Measurements from ENCODE around the gene VPS45.

Gene VPS45

DNA sequence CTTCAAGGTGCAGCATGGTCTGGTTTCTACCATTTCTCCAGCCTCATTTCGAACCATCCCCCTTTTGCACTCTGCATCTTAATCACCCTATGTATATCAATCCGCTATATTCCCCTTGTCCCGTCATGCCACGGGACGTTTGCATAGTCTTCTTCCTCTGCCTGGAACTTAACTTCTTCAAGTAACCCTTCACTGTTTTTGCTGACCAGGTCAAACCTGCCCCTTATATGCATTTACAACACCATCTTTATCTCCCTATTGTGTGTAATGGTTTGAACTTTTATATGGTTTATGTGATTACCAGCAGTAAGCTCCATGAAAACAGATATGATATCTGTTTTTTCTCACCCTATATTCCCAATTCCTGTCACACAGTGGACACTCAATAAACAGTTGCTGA, 2.3 kb downstream of the VPS45 start:
- in situ Hi-C loops (cut with MboI; ENCODE audit: low sequenced_read_pairs) = loop anchor here (10.0 kb wide), 1 partner anchor 115 kb away; no protein-coding TSS in a partner anchor

- in situ Hi-C loops (cut with MboI; ENCODE audit: low sequenced_read_pairs) = loop anchor here (10.0 kb wide), 1 partner anchor 112 kb away; no protein-coding TSS in a partner anchor
These were observed 5.4 kb downstream of the VPS45 start for GRCh38 chr1:150072959-150073358.

- in situ Hi-C loops (cut with MboI; ENCODE audit: low sequenced_read_pairs) = loop anchor here (10.0 kb wide), 1 partner anchor 111 kb away; no protein-coding TSS in a partner anchor
These were observed 5.9 kb downstream of the VPS45 start for GRCh38 chr1:150073516-150073915.

DNA sequence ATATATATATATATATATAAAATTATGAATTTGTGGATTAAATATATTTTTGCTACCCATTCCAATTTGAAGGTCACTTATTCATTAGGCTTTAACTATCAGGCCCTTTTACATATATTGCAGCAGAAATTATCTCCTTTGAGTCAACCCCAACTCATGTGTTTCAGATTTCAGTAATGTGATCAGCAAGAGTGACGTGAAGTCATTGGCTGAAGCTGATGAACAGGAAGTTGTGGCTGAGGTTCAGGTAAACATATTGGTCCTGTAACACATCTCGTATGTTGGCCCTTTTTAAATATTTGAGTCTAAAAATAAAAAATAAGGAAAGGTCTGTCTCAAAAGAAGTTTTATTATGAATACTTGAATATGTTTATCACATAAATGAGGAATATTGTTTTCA, 8.5 kb downstream of the VPS45 start:
- in situ Hi-C loops (cut with MboI; ENCODE audit: low sequenced_read_pairs) = loop anchor here (10.0 kb wide), 1 partner anchor 109 kb away; no protein-coding TSS in a partner anchor

DNA sequence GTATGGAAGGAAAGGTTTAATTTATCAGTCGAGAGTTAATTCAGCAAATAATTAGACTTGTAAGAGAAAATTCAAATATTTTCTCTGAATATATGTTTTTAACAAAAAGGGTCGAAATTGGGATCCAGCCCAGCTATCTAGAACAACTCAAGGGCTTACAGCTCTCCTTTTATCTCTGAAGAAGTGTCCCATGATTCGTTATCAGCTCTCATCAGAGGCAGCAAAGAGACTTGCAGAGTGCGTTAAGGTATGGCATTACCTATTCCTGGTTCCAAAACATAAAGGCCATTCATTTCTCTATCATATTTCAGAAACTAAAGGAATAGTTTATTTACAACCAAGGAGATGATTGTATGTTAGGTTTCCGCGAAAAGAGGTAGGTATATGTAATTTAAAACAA, 9.4 kb downstream of the VPS45 start:
- in situ Hi-C loops (cut with MboI; ENCODE audit: low sequenced_read_pairs) = loop anchor here (10.0 kb wide), 1 partner anchor 108 kb away; no protein-coding TSS in a partner anchor

DNA sequence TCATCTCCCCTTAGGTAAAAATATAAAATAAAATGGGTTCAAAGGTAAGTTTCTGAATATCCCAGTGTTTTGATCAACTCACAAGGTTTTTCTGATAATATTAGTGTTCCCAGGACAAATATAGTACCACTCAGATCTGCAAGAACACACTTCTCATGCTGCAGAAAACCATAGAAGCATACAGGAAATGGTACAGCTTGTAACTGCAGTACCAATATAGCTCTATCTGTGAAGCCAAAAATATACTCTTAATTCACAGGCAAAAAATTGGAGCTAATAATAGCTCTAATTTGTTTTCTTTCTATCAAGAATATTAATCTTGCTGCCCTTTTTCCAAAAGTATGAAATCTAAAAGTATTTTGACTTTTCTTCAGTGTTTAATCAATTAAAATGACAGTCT, 13.2 kb downstream of the VPS45 start:
- in situ Hi-C loops (cut with MboI; ENCODE audit: low sequenced_read_pairs) = no loop called here

DNA sequence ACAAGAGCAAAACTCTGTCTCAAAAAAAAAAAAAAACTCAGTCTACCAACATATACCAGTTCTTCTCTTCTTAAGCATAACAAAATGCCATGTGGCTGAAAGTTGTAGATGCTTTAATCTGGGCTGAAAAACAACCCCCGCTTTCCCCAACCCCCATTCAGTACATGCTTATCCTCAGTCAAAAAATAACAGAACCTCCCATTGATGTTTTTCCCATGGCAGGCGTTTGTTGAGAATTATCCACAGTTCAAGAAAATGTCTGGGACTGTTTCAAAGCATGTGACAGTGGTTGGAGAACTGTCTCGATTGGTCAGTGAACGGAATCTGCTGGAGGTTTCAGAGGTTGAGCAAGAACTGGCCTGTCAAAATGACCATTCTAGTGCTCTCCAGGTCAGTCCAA, 14.9 kb downstream of the VPS45 start:
- in situ Hi-C loops (cut with MboI; ENCODE audit: low sequenced_read_pairs) = no loop called here

GRCh38 chr1:150083907-150084306, 16.3 kb downstream of the VPS45 start:
- in situ Hi-C loops (cut with MboI; ENCODE audit: low sequenced_read_pairs) = no loop called here

- in situ Hi-C loops (cut with MboI; ENCODE audit: low sequenced_read_pairs) = no loop called here
These were observed 17.8 kb downstream of the VPS45 start for GRCh38 chr1:150085406-150085805.

- in situ Hi-C loops (cut with MboI; ENCODE audit: low sequenced_read_pairs) = no loop called here
These were observed 19.8 kb downstream of the VPS45 start for GRCh38 chr1:150087415-150087814.

- in situ Hi-C loops (cut with MboI; ENCODE audit: low sequenced_read_pairs) = loop anchor here (5.0 kb wide), 1 partner anchor 52 kb away; no protein-coding TSS in a partner anchor
These were observed 22.4 kb downstream of the VPS45 start for GRCh38 chr1:150089846-150090520.

GRCh38 chr1:150092180-150092791, 24.7 kb downstream of the VPS45 start:
- in situ Hi-C loops (cut with MboI; ENCODE audit: low sequenced_read_pairs) = loop anchor here (5.0 kb wide), 1 partner anchor 50 kb away; no protein-coding TSS in a partner anchor

GRCh38 chr1:150093805-150094204, 26.2 kb downstream of the VPS45 start:
- in situ Hi-C loops (cut with MboI; ENCODE audit: low sequenced_read_pairs) = loop anchor here (5.0 kb wide), 1 partner anchor 48 kb away; no protein-coding TSS in a partner anchor

DNA sequence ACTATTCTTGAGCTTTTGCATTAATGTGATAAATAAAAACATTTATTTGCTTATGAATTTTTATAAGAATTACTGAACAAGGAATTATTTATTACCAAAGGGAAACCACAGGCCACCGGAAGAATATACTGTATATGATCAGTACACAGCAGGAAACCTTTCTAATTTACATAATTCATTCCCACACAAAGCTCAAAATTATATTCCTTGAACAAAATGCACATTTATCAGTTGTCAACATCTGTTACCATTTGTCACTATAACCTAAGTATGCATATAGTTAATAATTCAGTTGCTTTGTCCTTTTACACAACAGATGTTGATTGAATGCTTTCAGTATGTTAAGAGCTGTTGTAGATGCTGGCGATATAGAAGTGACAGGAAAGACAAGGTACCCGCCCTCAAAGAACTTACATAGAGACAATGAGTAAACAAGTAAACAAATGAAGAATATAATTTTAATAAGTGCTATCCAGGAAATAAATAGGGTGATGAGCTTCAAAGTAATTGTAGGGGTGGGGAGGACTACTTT, 27.2 kb downstream of the VPS45 start:
- in situ Hi-C loops (cut with MboI; ENCODE audit: low sequenced_read_pairs) = loop anchor here (5.0 kb wide), 1 partner anchor 48 kb away; no protein-coding TSS in a partner anchor

- in situ Hi-C loops (cut with MboI; ENCODE audit: low sequenced_read_pairs) = no loop called here
These were observed 35.4 kb downstream of the VPS45 start for GRCh38 chr1:150102986-150103385.

DNA sequence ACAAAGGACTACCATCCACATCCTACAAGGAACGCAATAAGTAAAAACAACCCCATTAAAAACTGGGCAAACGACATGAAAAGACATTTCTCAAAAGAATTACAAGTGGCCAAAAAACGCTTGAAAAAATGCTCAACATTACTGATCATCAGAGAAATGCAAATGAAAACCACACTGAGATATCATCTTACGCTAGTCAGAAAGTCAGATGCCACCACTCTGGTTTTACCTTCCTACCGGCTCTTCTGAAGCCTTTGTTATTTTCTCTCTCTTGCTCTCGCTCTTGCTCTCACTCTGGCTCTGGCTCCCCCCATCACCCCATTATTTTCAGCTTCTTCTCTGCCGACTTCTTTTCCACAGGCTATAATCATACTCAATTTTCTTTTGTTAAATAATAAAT, 38.8 kb downstream of the VPS45 start:
- in situ Hi-C loops (cut with MboI; ENCODE audit: low sequenced_read_pairs) = no loop called here

GRCh38 chr1:150109586-150109985, 42.0 kb downstream of the VPS45 start:
- in situ Hi-C loops (cut with MboI; ENCODE audit: low sequenced_read_pairs) = no loop called here

GRCh38 chr1:150110116-150110515, 42.5 kb downstream of the VPS45 start:
- in situ Hi-C loops (cut with MboI; ENCODE audit: low sequenced_read_pairs) = no loop called here

GRCh38 chr1:150111670-150112069, 44.1 kb downstream of the VPS45 start:
- in situ Hi-C loops (cut with MboI; ENCODE audit: low sequenced_read_pairs) = no loop called here

DNA sequence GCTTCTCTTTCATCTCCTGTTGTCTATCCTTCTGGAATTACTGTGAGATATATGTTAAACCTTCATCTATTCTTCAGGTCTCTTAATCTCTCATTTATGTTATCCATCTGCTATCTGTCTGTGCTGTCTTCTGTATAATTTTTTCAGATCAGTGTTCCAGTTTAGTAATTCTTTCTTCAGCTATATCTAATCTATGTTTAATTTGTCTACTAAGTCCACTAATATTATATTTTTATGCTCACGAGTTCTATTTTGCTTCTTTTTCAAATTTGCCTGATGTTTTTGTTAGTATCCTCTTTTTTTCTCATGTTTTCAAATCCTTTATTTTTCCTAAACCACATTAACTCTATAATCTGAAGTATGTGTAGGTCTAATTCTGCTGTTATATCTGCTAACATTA, 47.5 kb downstream of the VPS45 start:
- in situ Hi-C loops (cut with MboI; ENCODE audit: low sequenced_read_pairs) = no loop called here

GRCh38 chr1:150118716-150119115, 51.1 kb downstream of the VPS45 start:
- in situ Hi-C loops (cut with MboI; ENCODE audit: low sequenced_read_pairs) = no loop called here

Measured in HL-60/S4 treated with retinoic acid at 250 ng/mL for 4 days and 3 days (cell line).